Subcutaneous abdominal adipose tissue (tissue), 5 donors: ENCODE measurements around the gene GARNL3.

Source experiments
- H3K27ac ChIP-seq: one replicate; pipeline ENCODE4 v1.7.0; 2013; ENCODE audit warnings: low read depth, mild to moderate bottlenecking, inconsistent platforms, low read length, moderate library complexity
- H3K27me3 ChIP-seq, 5 donors: one replicate each; pipeline ENCODE4 v1.7.0; 2013; ENCODE audit warnings: low read length in 5 of 5, inconsistent platforms in 1 of 5; ENCODE audit not compliant: control insufficient read depth in 5 of 5, insufficient read depth in 4 of 5
- H3K36me3 ChIP-seq, 5 donors: one replicate each; pipeline ENCODE4 v1.7.0; 2013; ENCODE audit warnings: low read length in 5 of 5; ENCODE audit not compliant: control insufficient read depth in 5 of 5, insufficient read depth in 5 of 5
- H3K4me1 ChIP-seq, 5 donors: one replicate each; pipeline ENCODE4 v1.7.0; 2013; ENCODE audit warnings: low read length in 5 of 5, mild to moderate bottlenecking in 3 of 5, moderate library complexity in 1 of 5; ENCODE audit not compliant: control insufficient read depth in 5 of 5, insufficient read depth in 5 of 5
- H3K4me3 ChIP-seq, 5 donors: one replicate each; pipeline ENCODE4 v1.7.0; 2013; ENCODE audit warnings: low read length in 5 of 5, low read depth in 1 of 5
- H3K9ac ChIP-seq, 5 donors: one replicate each; pipeline ENCODE4 v1.7.0; 2013; ENCODE audit warnings: low read length in 5 of 5, mild to moderate bottlenecking in 4 of 5, moderate library complexity in 3 of 5
- H3K9me3 ChIP-seq, 5 donors: one replicate each; pipeline ENCODE4 v1.7.0; 2013; ENCODE audit warnings: low read length in 5 of 5; ENCODE audit not compliant: control insufficient read depth in 5 of 5
- donor health status: healthy.
- donor health status: healthy.
- donor health status: healthy.
- donor health status: healthy.
- donor health status: healthy.

Gene GARNL3

DNA sequence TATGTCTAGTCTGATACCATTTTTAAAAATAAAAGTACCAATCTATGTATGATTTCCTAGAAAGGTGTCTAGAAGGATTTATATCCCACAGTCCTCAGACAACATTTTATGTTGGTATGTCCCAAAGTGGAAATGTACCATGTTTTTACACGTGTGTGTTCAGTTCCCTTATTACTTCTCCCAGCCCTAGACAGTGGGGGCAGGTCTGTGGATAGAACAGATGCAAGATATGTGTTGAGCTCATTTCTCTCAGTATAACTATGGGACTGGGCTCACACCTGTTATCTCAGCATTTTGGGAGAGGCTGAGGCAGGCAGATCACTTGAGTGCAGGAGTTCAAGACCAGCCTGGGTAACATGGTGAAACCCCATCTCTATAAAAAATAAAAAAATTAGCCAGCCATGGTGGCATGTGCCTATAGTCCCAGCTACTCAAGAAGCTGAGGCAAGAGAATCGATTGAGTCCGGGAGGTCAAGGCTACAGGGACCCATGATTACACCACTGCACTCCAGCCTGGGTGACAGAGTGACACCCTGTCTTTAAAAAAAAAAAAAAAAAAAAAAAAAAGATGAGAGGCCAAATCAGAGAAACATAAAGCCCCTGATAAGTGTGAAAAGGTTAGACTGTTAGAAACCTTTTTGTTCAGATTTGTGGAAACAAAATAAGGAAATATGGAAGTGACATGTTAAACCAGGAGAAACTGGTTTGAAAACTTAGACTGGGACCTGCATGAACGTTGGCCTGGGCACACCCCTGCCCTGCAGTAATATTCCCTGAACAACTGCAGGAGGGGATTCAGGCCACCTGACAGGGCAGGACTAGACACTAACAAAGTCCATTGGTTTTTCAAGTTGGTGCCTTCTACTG, 125.0 kb downstream of the GARNL3 start:
- no peaks in the 10 kb centered on the region for H3K9me3 ChIP-seq
- H3K4me1 ChIP-seq, result peaks cover 0 to 12% (median 10%) of the 10 kb centered on the region in 5 donors
- no peak overlapping the region for H3K9ac ChIP-seq
- H3K27me3 ChIP-seq, result no peaks in the 10 kb centered on the region
- no peak overlapping the region for H3K27ac ChIP-seq
- H3K36me3 ChIP-seq, result peaks cover 0 to 7% (median 0%) of the 10 kb centered on the region in 5 donors
- H3K4me3 ChIP-seq, result no peak overlapping the region

DNA sequence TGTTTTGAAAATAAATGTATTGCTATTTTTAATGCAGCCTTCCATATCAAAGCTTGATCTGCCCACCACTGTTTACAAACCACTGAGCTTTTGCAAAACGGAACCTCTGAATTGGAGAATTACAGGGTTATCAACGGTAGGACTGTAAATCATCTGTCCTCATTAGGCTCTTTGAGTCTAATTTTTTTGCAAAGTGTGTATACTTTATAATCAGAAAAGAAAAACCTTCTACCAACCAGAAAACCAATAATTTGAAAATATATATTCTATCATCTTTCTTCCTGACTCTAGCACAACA, 125.6 kb downstream of the GARNL3 start:
- Histone ChIP-seq H3K27me3 (no peaks in the 10 kb centered on the region), H3K27ac (no peak overlapping the region), H3K4me3 (no peak overlapping the region), H3K9me3 (no peaks in the 10 kb centered on the region), H3K9ac (no peak overlapping the region), H3K4me1 (peaks cover 0 to 12% (median 10%) of the 10 kb centered on the region in 5 donors), H3K36me3 (peaks cover 0 to 5% (median 0%) of the 10 kb centered on the region in 5 donors)

GRCh38 chr9:127390563-127390962, 126.0 kb downstream of the GARNL3 start:
- H3K4me1 ChIP-seq, result peaks cover 0 to 12% (median 10%) of the 10 kb centered on the region in 5 donors
- no peaks in the 10 kb centered on the region for H3K9me3 ChIP-seq
- no peak overlapping the region for H3K4me3 ChIP-seq
- peaks cover 0 to 5% (median 0%) of the 10 kb centered on the region in 5 donors for H3K36me3 ChIP-seq
- no peak overlapping the region for H3K27ac ChIP-seq
- no peak overlapping the region for H3K9ac ChIP-seq
- no peaks in the 10 kb centered on the region for H3K27me3 ChIP-seq

- Histone ChIP-seq H3K9me3 (no peaks in the 10 kb centered on the region), H3K4me3 (no peak overlapping the region), H3K27me3 (no peaks in the 10 kb centered on the region), H3K36me3 (peaks cover 0 to 5% (median 0%) of the 10 kb centered on the region in 5 donors), H3K9ac (no peak overlapping the region), H3K4me1 (peaks cover 0 to 20% (median 19%) of the 10 kb centered on the region in 5 donors), H3K27ac (no peak overlapping the region)
Measured at GRCh38 chr9:127392166-127392565, 127.6 kb downstream of the GARNL3 start.

- no peaks in the 10 kb centered on the region for H3K27me3 ChIP-seq
- no peak overlapping the region for H3K9ac ChIP-seq
- H3K4me1 ChIP-seq, result peaks cover 0 to 25% (median 20%) of the 10 kb centered on the region in 5 donors
- no peak overlapping the region for H3K27ac ChIP-seq
- H3K9me3 ChIP-seq, result no peaks in the 10 kb centered on the region
- no peak overlapping the region for H3K4me3 ChIP-seq
- peaks cover 0 to 5% (median 0%) of the 10 kb centered on the region in 5 donors for H3K36me3 ChIP-seq
Measured at GRCh38 chr9:127392976-127393375, 128.4 kb downstream of the GARNL3 start.

DNA sequence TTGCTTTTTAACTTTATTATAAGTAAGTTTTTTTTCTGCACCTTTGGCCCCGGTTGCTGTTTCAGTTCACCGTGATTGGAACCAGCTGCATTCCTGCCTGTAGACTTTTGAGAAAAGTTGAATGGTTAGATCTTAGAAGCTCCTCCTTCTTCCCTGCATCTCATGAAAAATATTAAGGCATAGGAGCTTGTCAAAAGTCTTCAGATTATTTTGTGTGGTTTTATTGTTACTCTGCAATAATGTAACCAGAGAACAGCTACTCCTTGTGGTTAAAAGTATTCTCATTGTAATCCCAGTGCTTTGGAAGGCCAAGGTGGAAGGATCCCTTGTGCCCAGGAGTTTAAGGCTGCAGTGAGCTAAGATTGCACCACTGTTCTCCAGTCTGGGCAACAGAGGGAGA, 129.1 kb downstream of the GARNL3 start:
- Histone ChIP-seq H3K4me1 (peaks cover 0 to 27% (median 20%) of the 10 kb centered on the region in 5 donors), H3K36me3 (peaks cover 0 to 5% (median 0%) of the 10 kb centered on the region in 5 donors), H3K9ac (no peak overlapping the region), H3K9me3 (no peaks in the 10 kb centered on the region), H3K27ac (no peak overlapping the region), H3K27me3 (no peaks in the 10 kb centered on the region), H3K4me3 (no peak overlapping the region)

- H3K4me1 ChIP-seq, result peaks cover 0 to 29% (median 21%) of the 10 kb centered on the region in 5 donors
- H3K9ac ChIP-seq, result no peak overlapping the region
- peak overlapping the region in 4 of 5 donors; percentile 74 to 88 (median 78) for H3K4me3 ChIP-seq
Measured at GRCh38 chr9:127395497-127396252, 131.1 kb downstream of the GARNL3 start.

GRCh38 chr9:127396253-127396807, 131.8 kb downstream of the GARNL3 start:
- Histone ChIP-seq H3K9ac (peak overlapping the region in 3 of 5 donors; percentile 23 to 74 (median 48)), H3K27ac (peak overlapping the region; percentile 6)

More at GRCh38 chr9:127395497-127396252, 131.1 kb downstream of the GARNL3 start:
- no peak overlapping the region for H3K27ac ChIP-seq
- H3K36me3 ChIP-seq, result peaks cover 0 to 12% (median 2%) of the 10 kb centered on the region in 5 donors
- no peaks in the 10 kb centered on the region for H3K27me3 ChIP-seq
- no peaks in the 10 kb centered on the region for H3K9me3 ChIP-seq

DNA sequence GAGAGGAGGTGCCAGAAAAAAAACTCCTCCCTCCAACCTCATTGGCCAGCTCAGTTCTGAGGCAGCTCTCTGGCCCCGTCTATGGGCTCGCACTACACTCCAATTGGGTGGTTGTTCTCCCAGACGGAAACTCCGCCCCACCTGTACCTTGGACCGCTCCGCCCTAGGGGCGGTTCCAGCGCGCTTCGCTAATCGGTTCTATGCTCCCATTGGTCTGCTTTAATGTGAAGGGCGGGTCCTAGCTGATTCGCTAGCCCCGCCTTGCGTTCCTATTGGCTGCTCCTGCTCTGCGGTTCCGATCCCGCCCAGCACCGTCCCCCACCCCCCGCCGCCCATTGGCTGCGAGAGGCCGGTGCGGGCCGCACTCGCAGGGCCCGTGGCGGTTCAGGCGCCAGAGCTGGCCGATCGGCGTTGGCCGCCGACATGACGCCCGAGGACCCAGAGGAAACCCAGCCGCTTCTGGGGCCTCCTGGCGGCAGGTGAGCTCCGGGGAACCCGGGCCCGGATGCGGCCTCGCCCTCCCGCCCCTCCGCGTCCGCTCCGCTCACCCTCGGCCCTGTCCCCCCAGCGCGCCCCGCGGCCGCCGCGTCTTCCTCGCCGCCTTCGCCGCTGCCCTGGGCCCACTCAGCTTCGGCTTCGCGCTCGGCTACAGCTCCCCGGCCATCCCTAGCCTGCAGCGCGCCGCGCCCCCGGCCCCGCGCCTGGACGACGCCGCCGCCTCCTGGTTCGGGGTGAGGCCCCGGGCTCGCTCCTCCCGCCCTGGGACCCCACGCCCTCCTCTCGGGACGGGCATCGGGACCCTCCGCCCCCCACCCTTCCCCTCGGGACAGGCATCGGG, 132.5 kb downstream of the GARNL3 start, which contains the start of gene SLC2A8:
Gene SLC2A8, plus strand, starts transcription at position 362 of the 838 bp plus-strand sequence. Its CDS starts 62 bp downstream, at position 424.
- H3K27me3 ChIP-seq, result no peaks in the 10 kb centered on the region
- peak within 1 kb of the TSS; percentile 72 to 88 (median 76) for H3K4me3 ChIP-seq
- H3K4me1 ChIP-seq, result peaks cover 0 to 29% (median 21%) of the 10 kb centered on the region in 5 donors
- peak within 1 kb of the TSS; percentile 6 for H3K27ac ChIP-seq
- peaks cover 0 to 23% (median 9%) of the 10 kb centered on the region in 5 donors for H3K36me3 ChIP-seq
- H3K9ac ChIP-seq, result peak within 1 kb of the TSS in 4 of 5 donors; percentile 67 to 83 (median 76)
- no peaks in the 10 kb centered on the region for H3K9me3 ChIP-seq

More at GRCh38 chr9:127396253-127396807, 131.8 kb downstream of the GARNL3 start:
- H3K9me3 ChIP-seq, result no peaks in the 10 kb centered on the region
- peak overlapping the region; percentile 64 to 88 (median 76) for H3K4me3 ChIP-seq
- H3K4me1 ChIP-seq, result peaks cover 0 to 29% (median 21%) of the 10 kb centered on the region in 5 donors
- peaks cover 0 to 17% (median 4%) of the 10 kb centered on the region in 5 donors for H3K36me3 ChIP-seq
- no peaks in the 10 kb centered on the region for H3K27me3 ChIP-seq
